ENCODE results near the gene PSKH1.
"Not testable (repeated sequence)": the region's sequence is repeated elsewhere in the genome, so short reads cannot be mapped to it uniquely, and the experiment has no call there.

Gene PSKH1

GRCh38 chr16:67969254-67970039 is 76.4 kb downstream of the PSKH1 start:
- H3K79me1 ChIP-seq (ENCODE audit: low read length), result peaks cover 29% of the 10 kb centered on the region
- H3K18ac ChIP-seq (ENCODE audit: low read length), result no peak overlapping the region
- H3K27ac ChIP-seq (ENCODE audit: low read depth, low read length), result no peak overlapping the region
- H3K14ac ChIP-seq (ENCODE audit: low read length), result no peak overlapping the region
- no peak overlapping the region for H3K9ac ChIP-seq (ENCODE audit: low read length)
- no peak for DNase-seq
- WGBS (ENCODE audit: extremely low coverage, insufficient coverage, insufficient read length), result no CpG with 5 or more reads among the region's 40 CpGs
- H3K4me1 ChIP-seq (ENCODE audit: control insufficient read depth in 1 of 2, insufficient read depth in 2 of 2, low read length in 2 of 2), result peaks cover 26 to 27% of the 10 kb centered on the region in 2 experiments
- no peaks in the 10 kb centered on the region for H3K27me3 ChIP-seq (ENCODE audit: insufficient read depth, low read length)
- H3K9me3 ChIP-seq (ENCODE audit: insufficient read depth, low read depth, low read length), result no peaks in the 10 kb centered on the region
- H3K4me2 ChIP-seq (ENCODE audit: low read length), result peak overlapping the region; percentile 56
- peak overlapping the region; percentile 95 for H4K12ac ChIP-seq (ENCODE audit: low read depth, low read length)
- H2AK5ac ChIP-seq (ENCODE audit: low read length), result peak overlapping the region; percentile 18
- no peak overlapping the region for H3K4me3 ChIP-seq (ENCODE audit: low read depth, low read length)
- peak overlapping the region; percentile 75 for H4K8ac ChIP-seq (ENCODE audit: low read depth, low read length)
- peak overlapping the region; percentile 7 for H2BK5ac ChIP-seq (ENCODE audit: low read depth, low read length, poor library complexity)
- no peak overlapping the region for H3K23ac ChIP-seq (ENCODE audit: low read length)
- peak overlapping the region; percentile 30 for H2BK12ac ChIP-seq (ENCODE audit: low read length)
- peaks cover 4 to 13% of the 10 kb centered on the region in 2 experiments for H3K36me3 ChIP-seq (ENCODE audit: control insufficient read depth in 1 of 2, insufficient read depth in 2 of 2, low read length in 2 of 2)
- H3K4ac ChIP-seq (ENCODE audit: low read depth, low read length), result no peak overlapping the region
- peak overlapping the region; percentile 37 for H4K91ac ChIP-seq (ENCODE audit: low read depth, low read length)
- H3K79me2 ChIP-seq (ENCODE audit: control insufficient read depth, insufficient read depth, low read length, poor library complexity), result peaks cover 27% of the 10 kb centered on the region
- H2AFZ ChIP-seq (ENCODE audit: insufficient read depth, low read length, poor library complexity), result peak overlapping the region; percentile 50
- H2BK120ac ChIP-seq (ENCODE audit: insufficient read depth, low read length, poor library complexity), result peak overlapping the region; percentile 67

- Histone ChIP-seq H4K91ac (ENCODE audit: low read depth, low read length) (no peak overlapping the region), H2BK5ac (ENCODE audit: low read depth, low read length, poor library complexity) (no peak overlapping the region), H3K14ac (ENCODE audit: low read length) (no peak overlapping the region), H3K4me2 (ENCODE audit: low read length) (no peak overlapping the region), H3K18ac (ENCODE audit: low read length) (no peak overlapping the region), H3K23ac (ENCODE audit: low read length) (no peak overlapping the region), H3K79me2 (ENCODE audit: control insufficient read depth, insufficient read depth, low read length, poor library complexity) (peaks cover 21% of the 10 kb centered on the region), H3K36me3 (ENCODE audit: control insufficient read depth in 1 of 2, insufficient read depth in 2 of 2, low read length in 2 of 2) (peaks cover 0 to 2% of the 10 kb centered on the region in 2 experiments), H4K8ac (ENCODE audit: low read depth, low read length) (no peak overlapping the region), H3K4ac (ENCODE audit: low read depth, low read length) (no peak overlapping the region), H3K9me3 (ENCODE audit: insufficient read depth, low read depth, low read length) (peaks cover 3% of the 10 kb centered on the region), H2AFZ (ENCODE audit: insufficient read depth, low read length, poor library complexity) (no peak overlapping the region), H2AK5ac (ENCODE audit: low read length) (no peak overlapping the region), H3K27ac (ENCODE audit: low read depth, low read length) (no peak overlapping the region), H3K27me3 (ENCODE audit: insufficient read depth, low read length) (no peaks in the 10 kb centered on the region), H3K79me1 (ENCODE audit: low read length) (peaks cover 22% of the 10 kb centered on the region), H3K4me3 (ENCODE audit: low read depth, low read length) (no peak overlapping the region), H3K9ac (ENCODE audit: low read length) (no peak overlapping the region), H2BK120ac (ENCODE audit: insufficient read depth, low read length, poor library complexity) (no peak overlapping the region), H3K4me1 (ENCODE audit: control insufficient read depth in 1 of 2, insufficient read depth in 2 of 2, low read length in 2 of 2) (peaks cover 15 to 18% of the 10 kb centered on the region in 2 experiments), H4K12ac (ENCODE audit: low read depth, low read length) (no peak overlapping the region), H2BK12ac (ENCODE audit: low read length) (no peak overlapping the region)
- WGBS (ENCODE audit: extremely low coverage, insufficient coverage, insufficient read length), result no CpG with 5 or more reads among the region's 9 CpGs
- no peak for DNase-seq
These were observed 78.1 kb downstream of the PSKH1 start for GRCh38 chr16:67971111-67971510.

- H2BK120ac ChIP-seq (ENCODE audit: insufficient read depth, low read length, poor library complexity); H4K12ac ChIP-seq (ENCODE audit: low read depth, low read length); H3K9ac ChIP-seq (ENCODE audit: low read length); H3K4ac ChIP-seq (ENCODE audit: low read depth, low read length); H3K23ac ChIP-seq (ENCODE audit: low read length); H3K14ac ChIP-seq (ENCODE audit: low read length); H4K91ac ChIP-seq (ENCODE audit: low read depth, low read length); H2BK5ac ChIP-seq (ENCODE audit: low read depth, low read length, poor library complexity); H3K18ac ChIP-seq (ENCODE audit: low read length); H3K4me3 ChIP-seq (ENCODE audit: low read depth, low read length); H3K4me2 ChIP-seq (ENCODE audit: low read length); H3K27ac ChIP-seq (ENCODE audit: low read depth, low read length); H2AFZ ChIP-seq (ENCODE audit: insufficient read depth, low read length, poor library complexity); H3K4me1 ChIP-seq (ENCODE audit: control insufficient read depth in 1 of 2, insufficient read depth in 2 of 2, low read length in 2 of 2); H3K36me3 ChIP-seq (ENCODE audit: control insufficient read depth in 1 of 2, insufficient read depth in 2 of 2, low read length in 2 of 2); H3K27me3 ChIP-seq (ENCODE audit: insufficient read depth, low read length); H3K9me3 ChIP-seq (ENCODE audit: insufficient read depth, low read depth, low read length); H2BK12ac ChIP-seq (ENCODE audit: low read length); H4K8ac ChIP-seq (ENCODE audit: low read depth, low read length); H2AK5ac ChIP-seq (ENCODE audit: low read length): not testable (repeated sequence)
- Histone ChIP-seq H3K79me1 (ENCODE audit: low read length) (peaks cover 15% of the 10 kb centered on the region), H3K79me2 (ENCODE audit: control insufficient read depth, insufficient read depth, low read length, poor library complexity) (peaks cover 11% of the 10 kb centered on the region)
- WGBS (ENCODE audit: extremely low coverage, insufficient coverage, insufficient read length), result no CpG with 5 or more reads among the region's 7 CpGs
- DNase-seq, result peak; percentile 45 to 68
These were observed 79.2 kb downstream of the PSKH1 start for GRCh38 chr16:67972285-67972684.

GRCh38 chr16:67975321-67976105 is 82.5 kb downstream of the PSKH1 start:
- Histone ChIP-seq H3K9me3 (ENCODE audit: insufficient read depth, low read depth, low read length) (peaks cover 3% of the 10 kb centered on the region), H2BK120ac (ENCODE audit: insufficient read depth, low read length, poor library complexity) (no peak overlapping the region), H3K18ac (ENCODE audit: low read length) (no peak overlapping the region), H3K27me3 (ENCODE audit: insufficient read depth, low read length) (no peaks in the 10 kb centered on the region), H3K79me2 (ENCODE audit: control insufficient read depth, insufficient read depth, low read length, poor library complexity) (no peaks in the 10 kb centered on the region), H3K27ac (ENCODE audit: low read depth, low read length) (no peak overlapping the region), H3K9ac (ENCODE audit: low read length) (no peak overlapping the region), H4K12ac (ENCODE audit: low read depth, low read length) (no peak overlapping the region), H2AFZ (ENCODE audit: insufficient read depth, low read length, poor library complexity) (no peak overlapping the region), H3K4ac (ENCODE audit: low read depth, low read length) (no peak overlapping the region), H4K8ac (ENCODE audit: low read depth, low read length) (no peak overlapping the region), H3K4me3 (ENCODE audit: low read depth, low read length) (no peak overlapping the region), H2AK5ac (ENCODE audit: low read length) (no peak overlapping the region), H3K36me3 (ENCODE audit: control insufficient read depth in 1 of 2, insufficient read depth in 2 of 2, low read length in 2 of 2) (no peaks in the 10 kb centered on the region), H2BK12ac (ENCODE audit: low read length) (no peak overlapping the region), H3K14ac (ENCODE audit: low read length) (no peak overlapping the region), H2BK5ac (ENCODE audit: low read depth, low read length, poor library complexity) (no peak overlapping the region), H3K79me1 (ENCODE audit: low read length) (no peaks in the 10 kb centered on the region), H3K4me2 (ENCODE audit: low read length) (no peak overlapping the region), H3K4me1 (ENCODE audit: control insufficient read depth in 1 of 2, insufficient read depth in 2 of 2, low read length in 2 of 2) (no peaks in the 10 kb centered on the region), H4K91ac (ENCODE audit: low read depth, low read length) (no peak overlapping the region), H3K23ac (ENCODE audit: low read length) (no peak overlapping the region)
- no CpG with 5 or more reads among the region's 14 CpGs for WGBS (ENCODE audit: extremely low coverage, insufficient coverage, insufficient read length)
- no peak for DNase-seq

Data from trophoblast cell (in vitro differentiated cells and primary cell).